Measurements from ENCODE around the gene EXOSC5. TPM values are rescaled to one million over a fixed set of nuclear protein-coding genes. Genes with fewer than 3 reads are reported as not detected.

Gene EXOSC5
- polyA plus RNA-seq, 1 experiment, result 7.8 TPM

GRCh38 chr19:41377977-41378709, 19.0 kb downstream of the EXOSC5 start:
- ChIA-PET CTCF (no interaction called here), POLR2A (no interaction called here)
- H3K27me3 ChIP-seq (ENCODE audit: control insufficient read depth, insufficient read depth, low read length), result no peaks in the 10 kb centered on the region

GRCh38 chr19:41376998-41377365, 20.2 kb downstream of the EXOSC5 start:
- Histone ChIP-seq H3K4me3 (ENCODE audit: low read depth, low read length) (peak overlapping the region; percentile 67), H3K27me3 (ENCODE audit: control insufficient read depth, insufficient read depth, low read length) (no peaks in the 10 kb centered on the region), H3K9me3 (ENCODE audit: control insufficient read depth, insufficient read depth, low read length) (no peaks in the 10 kb centered on the region), H3K27ac (ENCODE audit: low read depth, low read length) (no peak overlapping the region)
- no peak for TF ChIP-seq CTCF (IDR thresholded peaks at IDR 0.05; ENCODE audit: low read depth, low read length)
- POLR2A ChIA-PET, result no interaction called here
- CTCF ChIA-PET, result no interaction called here
- DNase-seq (ENCODE audit: low read depth, low spot score), result no peak

More at GRCh38 chr19:41377977-41378709, 19.0 kb downstream of the EXOSC5 start:
- Histone ChIP-seq H3K4me3 (ENCODE audit: low read depth, low read length) (no peak overlapping the region), H3K27ac (ENCODE audit: low read depth, low read length) (no peak overlapping the region), H3K9me3 (ENCODE audit: control insufficient read depth, insufficient read depth, low read length) (no peaks in the 10 kb centered on the region)
- peak; percentile 35; the same call in 1 of the 2 replicates for TF ChIP-seq CTCF (IDR thresholded peaks at IDR 0.05; ENCODE audit: low read depth, low read length)
- no peak for DNase-seq (ENCODE audit: low read depth, low spot score)

GRCh38 chr19:41376241-41376997, 20.7 kb downstream of the EXOSC5 start, which contains the start of gene TMEM91:
Gene TMEM91, plus strand, starts transcription at chr19:41376533. Its CDS starts 1,777 bp downstream, at chr19:41378310.
- no peak within 1 kb of the TSS for H3K27ac ChIP-seq (ENCODE audit: low read depth, low read length)
- DNase-seq (ENCODE audit: low read depth, low spot score), result no peak
- H3K4me3 ChIP-seq (ENCODE audit: low read depth, low read length), result peak within 1 kb of the TSS; percentile 67
- H3K9me3 ChIP-seq (ENCODE audit: control insufficient read depth, insufficient read depth, low read length), result no peaks in the 10 kb centered on the region
- ChIA-PET POLR2A (interaction anchor here (0.6 kb wide), 1 partner anchor 25 kb away, joined by 6 read pairs; no protein-coding TSS in a partner anchor), CTCF (interaction anchor here (0.8 kb wide), 1 partner anchor 10 kb away, joined by 4 read pairs; no protein-coding TSS in a partner anchor)
- H3K27me3 ChIP-seq (ENCODE audit: control insufficient read depth, insufficient read depth, low read length), result no peaks in the 10 kb centered on the region
- TF ChIP-seq CTCF (IDR thresholded peaks at IDR 0.05; ENCODE audit: low read depth, low read length), result no peak

- no peaks in the 10 kb centered on the region for H3K27me3 ChIP-seq (ENCODE audit: control insufficient read depth, insufficient read depth, low read length)
- CTCF ChIA-PET, result interaction anchor here (1.4 kb wide), 1 partner anchor 21 kb away, joined by 3 read pairs; no protein-coding TSS in a partner anchor
Measured at GRCh38 chr19:41373993-41374392, 23.2 kb downstream of the EXOSC5 start.

More at GRCh38 chr19:41373993-41374392, 23.2 kb downstream of the EXOSC5 start:
- Histone ChIP-seq H3K27ac (ENCODE audit: low read depth, low read length) (peak overlapping the region; percentile 47), H3K9me3 (ENCODE audit: control insufficient read depth, insufficient read depth, low read length) (no peaks in the 10 kb centered on the region), H3K4me3 (ENCODE audit: low read depth, low read length) (no peak overlapping the region)
- peak; percentile 89 for DNase-seq (ENCODE audit: low read depth, low spot score)
- TF ChIP-seq CTCF (IDR thresholded peaks at IDR 0.05; ENCODE audit: low read depth, low read length), result no peak
- POLR2A ChIA-PET, result interaction anchor here (0.6 kb wide), 2 partner anchors 50 to 728 kb away, joined by 3 to 4 read pairs; no protein-coding TSS in a partner anchor
